H54 (cell line): ENCODE measurements around the gene SPATA20.

ENCODE experiments used
- DNase-seq: peaks from one replicate; pipeline ENCODE4 v3.0.0; 2011; ENCODE audit warnings: low spot score, mixed read lengths; ENCODE audit not compliant: insufficient read length
- FAIRE-seq: peaks from 3 replicates; lab custom pipeline; 2011; peaks lifted over from hg19 to GRCh38; lab: Jason Lieb, UNC
- POLR2A ChIP-seq: IDR thresholded peaks from 2 replicates; pipeline ENCODE4 v1.6.1; 2011; ENCODE audit warnings: low read depth, mild to moderate bottlenecking, low read length

SPATA20 gene

GRCh38 chr17:50547035-50547735, at the start of gene SPATA20:
TSS of gene SPATA20 (plus strand) at chr17:50547174. CDS start at chr17:50547209, 35 bp downstream.
- FAIRE-seq (no peak), DNase-seq (peak; percentile 96)
- peak; percentile 84 for TF ChIP-seq POLR2A

GRCh38 chr17:50498021-50498874, 48.7 kb upstream of the SPATA20 start:
- no peak for TF ChIP-seq POLR2A
- FAIRE-seq (peak; percentile 87), DNase-seq (peak; percentile 73)

GRCh38 chr17:50499270-50499669, 47.7 kb upstream of the SPATA20 start:
- FAIRE-seq (no peak), DNase-seq (no peak)
- no peak for TF ChIP-seq POLR2A

- FAIRE-seq (no peak), DNase-seq (no peak)
- no peak for TF ChIP-seq POLR2A
Observed at GRCh38 chr17:50499721-50500120, 47.3 kb upstream of the SPATA20 start.

- FAIRE-seq (no peak), DNase-seq (no peak)
- no peak for TF ChIP-seq POLR2A
Observed at GRCh38 chr17:50501054-50501453, 45.9 kb upstream of the SPATA20 start.

GRCh38 chr17:50502301-50502990, 44.5 kb upstream of the SPATA20 start:
- DNase-seq, result no peak
- TF ChIP-seq POLR2A, result no peak
- FAIRE-seq, result no peak

- no peak for FAIRE-seq
- no peak for DNase-seq
- TF ChIP-seq POLR2A, result no peak
Observed at GRCh38 chr17:50505591-50506130, 41.3 kb upstream of the SPATA20 start.

GRCh38 chr17:50506298-50506697, 40.7 kb upstream of the SPATA20 start:
- no peak for TF ChIP-seq POLR2A
- no peak for FAIRE-seq
- no peak for DNase-seq

GRCh38 chr17:50507871-50508572, 39.0 kb upstream of the SPATA20 start, which contains the start of gene MYCBPAP:
TSS of gene MYCBPAP (plus strand) at chr17:50508439. CDS start at chr17:50508675, 236 bp downstream.
- FAIRE-seq, result no peak
- peak; percentile 48; the same call in 1 of the 2 replicates for TF ChIP-seq POLR2A
- no peak for DNase-seq

- FAIRE-seq, result no peak
- no peak for TF ChIP-seq POLR2A
- DNase-seq, result no peak
Observed at GRCh38 chr17:50508573-50509460, 38.2 kb upstream of the SPATA20 start.

- DNase-seq (peak; percentile 57), FAIRE-seq (no peak)
- no peak for TF ChIP-seq POLR2A
Observed at GRCh38 chr17:50511058-50511457, 35.9 kb upstream of the SPATA20 start.

- DNase-seq (no peak), FAIRE-seq (no peak)
- no peak for TF ChIP-seq POLR2A
Observed at GRCh38 chr17:50513495-50513894, 33.5 kb upstream of the SPATA20 start.

- FAIRE-seq, result no peak
- no peak for DNase-seq
- no peak for TF ChIP-seq POLR2A
Observed at GRCh38 chr17:50514388-50514787, 32.6 kb upstream of the SPATA20 start.
